ENCODE measurements around the gene RPL22.
A peak's percentile ranks its signal among the peaks of the same experiment; 100 is the strongest.

Gene RPL22

DNA sequence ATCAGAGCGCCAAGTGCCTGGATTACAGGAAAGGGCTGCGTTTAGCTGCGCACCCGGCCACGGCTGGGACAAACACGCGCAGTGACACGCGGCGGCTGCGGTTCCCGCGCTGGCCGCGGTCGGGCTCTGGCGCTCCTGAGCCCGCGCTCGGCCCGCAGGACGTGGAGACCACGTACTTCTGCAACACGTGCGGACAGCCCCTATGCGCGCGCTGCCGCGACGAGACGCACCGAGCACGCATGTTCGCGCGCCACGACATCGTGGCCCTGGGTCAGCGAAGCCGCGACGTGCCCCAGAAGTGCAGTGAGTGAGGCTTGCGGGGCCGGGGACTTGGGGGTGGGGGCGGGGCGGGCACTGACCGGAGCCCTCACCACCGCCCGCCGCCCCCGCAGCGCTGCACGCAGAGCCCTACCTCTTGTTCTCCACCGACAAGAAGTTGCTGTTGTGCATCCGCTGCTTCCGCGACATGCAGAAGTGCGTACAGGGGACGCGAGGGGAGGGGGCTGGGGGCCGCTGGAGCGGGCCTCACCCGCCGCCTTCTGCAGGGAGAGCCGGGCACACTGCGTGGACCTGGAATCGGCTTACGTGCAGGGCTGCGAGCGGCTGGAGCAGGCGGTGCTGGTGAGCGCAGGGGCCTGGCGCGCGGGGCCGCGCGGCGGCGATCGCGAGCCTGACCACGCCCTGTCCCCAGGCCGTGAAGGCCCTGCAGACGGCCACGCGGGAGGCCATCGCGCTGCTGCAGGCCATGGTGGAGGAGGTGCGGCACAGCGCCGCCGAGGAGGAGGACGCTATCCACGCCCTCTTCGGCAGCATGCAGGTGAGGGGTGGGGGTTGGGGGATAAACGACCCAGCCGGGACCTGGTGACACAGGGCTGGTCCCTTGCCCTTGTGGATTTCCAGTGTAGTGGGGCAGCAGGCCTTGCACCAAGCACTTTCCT is 9.6 kb upstream of the RPL22 start:
- DNase-seq (ENCODE audit: low spot score): no peak
- peak; percentile 34 for TF ChIP-seq CTCF (IDR thresholded peaks at IDR 0.05)
- Histone ChIP-seq H3K27ac (peak overlapping the region in 1 of 2 donors; percentile 28), H3K4me3 (peak overlapping the region; percentile 72)

DNA sequence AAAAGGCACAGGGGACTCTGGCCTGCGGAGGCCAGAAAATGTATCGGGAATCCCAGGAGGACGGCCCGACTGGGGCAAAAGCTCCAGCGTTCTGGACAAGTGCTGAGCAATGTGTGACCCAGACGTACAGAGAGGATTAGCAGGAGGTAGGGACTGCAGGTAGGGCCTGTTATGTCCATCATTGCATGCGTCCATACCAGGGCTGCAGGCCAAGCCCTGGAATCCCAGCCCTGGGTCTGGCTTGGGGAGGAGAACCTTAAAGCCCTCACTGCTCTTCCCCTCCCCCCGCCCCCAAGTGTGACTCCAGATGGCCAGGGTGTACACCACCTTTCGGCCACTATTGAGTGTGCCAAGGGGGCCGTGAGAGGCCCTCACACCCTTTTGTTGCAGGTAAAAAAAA is 8.5 kb upstream of the RPL22 start:
- TF ChIP-seq CTCF (IDR thresholded peaks at IDR 0.05): no peak
- no peak for DNase-seq (ENCODE audit: low spot score)
- no peak overlapping the region for H3K4me3 ChIP-seq
- no peak overlapping the region for H3K27ac ChIP-seq

DNA sequence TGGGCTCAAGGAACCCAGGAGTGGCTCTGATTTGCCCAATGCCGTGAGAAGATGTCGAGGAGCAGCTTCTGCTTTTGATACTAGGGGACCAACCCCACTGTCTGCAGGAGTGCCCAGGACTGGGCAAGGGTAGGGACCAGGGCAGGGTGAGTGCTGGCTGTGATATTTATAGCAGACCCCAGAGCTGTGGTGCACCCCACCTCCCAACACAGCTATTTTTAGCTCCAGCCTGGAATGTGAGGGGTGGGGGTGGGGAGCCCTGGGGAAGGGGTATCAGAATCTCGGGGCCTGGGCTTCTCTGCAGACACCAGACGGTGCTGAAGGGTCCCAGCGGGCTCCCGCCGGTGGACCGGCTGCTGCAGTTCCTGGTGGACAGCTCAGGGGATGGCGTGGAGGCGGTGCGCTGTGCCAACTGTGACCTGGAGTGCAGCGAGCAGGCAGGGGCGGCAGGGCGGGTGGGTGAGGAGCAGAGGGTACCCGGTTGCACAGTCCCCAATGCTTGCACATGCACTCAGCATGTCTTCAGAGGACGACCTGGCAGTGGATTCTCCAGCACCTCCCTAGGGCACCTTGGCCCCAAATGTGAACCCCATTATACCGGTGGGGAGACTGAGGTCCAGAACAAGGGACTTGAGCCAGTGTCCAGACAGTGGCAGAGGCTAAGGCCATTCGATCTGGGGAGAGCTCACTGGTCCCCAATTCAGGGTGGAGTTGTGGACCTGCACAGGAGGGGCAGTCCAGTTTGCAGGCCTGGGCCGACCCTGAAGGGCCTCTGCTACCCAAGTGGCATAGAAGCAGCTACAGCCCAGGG is 7.9 kb upstream of the RPL22 start:
- no peak for DNase-seq (ENCODE audit: low spot score)
- H3K27ac ChIP-seq: no peak overlapping the region
- peak overlapping the region; percentile 76 for H3K4me3 ChIP-seq
- TF ChIP-seq CTCF (IDR thresholded peaks at IDR 0.05): no peak

DNA sequence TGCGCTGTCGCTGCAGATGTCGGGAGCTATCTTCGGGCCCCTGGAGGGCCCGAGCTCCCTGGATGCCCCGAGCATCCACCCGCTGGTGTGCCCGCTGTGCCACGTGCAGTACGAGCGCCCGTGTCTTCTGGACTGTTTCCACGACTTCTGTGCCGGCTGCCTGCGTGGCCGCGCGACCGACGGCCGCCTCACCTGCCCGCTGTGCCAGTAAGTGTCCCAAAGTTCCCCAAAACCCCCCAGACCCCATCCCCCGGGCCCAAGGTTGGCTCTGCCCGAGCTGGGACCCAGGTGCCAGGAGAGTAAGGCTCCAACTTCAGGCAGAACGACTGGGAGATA is 7.1 kb upstream of the RPL22 start:
- Histone ChIP-seq H3K4me3 (peak overlapping the region; percentile 76), H3K27ac (peak overlapping the region; percentile 38 to 82)
- no peak for DNase-seq (ENCODE audit: low spot score)
- TF ChIP-seq CTCF (IDR thresholded peaks at IDR 0.05): no peak

DNA sequence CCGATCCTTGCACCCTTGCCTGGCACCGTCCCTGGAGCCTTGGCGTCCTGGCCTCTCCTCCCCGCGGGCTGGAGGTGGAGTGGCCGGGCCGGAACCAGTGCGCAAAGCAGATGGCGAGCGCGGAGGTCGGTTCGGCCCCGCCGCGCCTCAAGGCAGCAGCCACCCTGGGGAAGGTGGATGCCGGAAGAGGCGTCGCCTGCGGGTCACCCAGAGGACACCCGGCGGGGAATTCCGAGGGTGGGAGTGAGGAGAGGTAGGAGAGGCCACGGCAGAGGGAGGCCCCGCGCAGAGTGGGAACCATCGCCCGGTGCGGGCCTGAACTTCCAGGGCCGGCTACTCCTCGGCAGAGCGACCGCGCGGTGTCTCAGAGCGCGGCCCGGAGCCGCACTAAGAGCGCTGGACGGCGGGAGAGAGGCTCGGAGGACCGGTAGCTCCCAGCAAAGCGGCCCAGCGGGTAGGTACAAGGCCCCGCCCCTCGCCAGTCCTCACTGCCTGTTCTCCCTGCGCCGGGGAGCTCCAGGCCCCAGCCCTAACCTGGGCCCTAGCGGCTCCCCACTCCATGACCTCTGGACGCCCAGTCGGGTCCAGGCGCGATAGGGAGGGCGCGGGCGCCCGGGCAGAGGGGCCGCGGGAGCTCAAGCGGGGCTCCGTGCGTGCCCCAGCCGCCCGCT is 6.6 kb upstream of the RPL22 start, which contains the start of gene RNF207:
TSS of gene RNF207 (plus strand) at position 271 of the 671 bp plus-strand sequence. CDS start 417 bp downstream, outside the sequence.
- TF ChIP-seq CTCF (IDR thresholded peaks at IDR 0.05): no peak
- DNase-seq (ENCODE audit: low spot score): no peak
- Histone ChIP-seq H3K27ac (peak within 1 kb of the TSS; percentile 38 to 82), H3K4me3 (peak within 1 kb of the TSS; percentile 76)

GRCh38 chr1:6202256-6202655 is 2.9 kb upstream of the RPL22 start:
- Histone ChIP-seq H3K4me3 (no peak overlapping the region), H3K27ac (no peak overlapping the region)
- no peak for TF ChIP-seq CTCF (IDR thresholded peaks at IDR 0.05)
- no peak for DNase-seq (ENCODE audit: low spot score)

Measured in coronary artery (tissue), 2 donors.